HG03103 (cell line): ENCODE measurements around the gene ITGB5.

Experiments used
- ATAC-seq: cut with Tn5 transposase; IDR thresholded peaks from one replicate; pipeline ENCODE4 v1.9.1; 2021; ENCODE audit warnings: low read depth; ENCODE audit not compliant: unreplicated experiment

Gene ITGB5

DNA sequence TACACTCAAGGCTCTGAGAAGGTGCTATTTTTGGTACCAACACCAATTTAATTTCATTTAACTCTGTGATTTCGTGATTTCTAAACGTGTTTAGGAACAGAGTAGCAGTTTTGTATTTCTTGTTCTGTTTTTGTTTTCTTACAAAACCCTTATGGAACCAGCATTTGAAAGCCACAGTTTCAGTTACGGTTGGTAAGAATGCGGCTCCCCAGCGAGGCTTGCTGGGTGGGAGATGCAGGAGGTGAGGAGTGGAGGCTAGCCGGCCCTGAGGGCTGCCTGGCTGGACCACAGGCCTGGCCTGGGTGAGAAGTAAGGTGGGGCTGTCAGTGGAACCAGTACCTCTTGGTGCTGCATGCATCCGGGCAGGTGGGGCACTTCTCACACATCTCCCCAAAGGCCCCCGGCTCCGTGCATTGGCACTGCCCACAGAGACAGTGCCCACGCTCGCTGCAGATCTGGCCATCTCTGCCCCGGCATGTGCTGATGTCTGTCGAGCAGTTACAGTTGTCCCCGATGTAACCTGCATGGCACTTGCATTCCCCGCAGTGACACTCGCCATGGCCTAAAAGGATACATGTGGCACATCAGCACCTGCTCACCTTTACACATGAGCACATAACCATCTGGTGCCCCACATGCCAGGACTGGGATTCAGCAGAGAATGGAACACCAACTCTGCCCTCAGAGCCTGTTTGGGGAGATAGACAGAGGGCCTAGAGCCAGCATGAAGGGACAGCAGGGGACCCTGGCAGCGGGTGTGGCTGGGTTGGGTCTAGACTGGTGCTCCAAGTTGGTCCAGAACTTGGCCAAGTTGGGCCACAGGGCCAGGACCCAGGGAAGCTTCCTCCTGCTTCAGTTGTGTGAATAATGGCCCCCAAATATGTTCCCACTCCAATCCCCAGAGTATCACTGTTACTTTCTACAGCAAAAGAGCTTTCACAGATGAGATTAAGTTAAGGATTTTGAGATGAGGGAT lies 113.5 kb downstream of the ITGB5 start:
- ATAC-seq: no peak

- no peak for ATAC-seq
Measured at GRCh38 chr3:124772081-124772831, 114.9 kb downstream of the ITGB5 start.

DNA sequence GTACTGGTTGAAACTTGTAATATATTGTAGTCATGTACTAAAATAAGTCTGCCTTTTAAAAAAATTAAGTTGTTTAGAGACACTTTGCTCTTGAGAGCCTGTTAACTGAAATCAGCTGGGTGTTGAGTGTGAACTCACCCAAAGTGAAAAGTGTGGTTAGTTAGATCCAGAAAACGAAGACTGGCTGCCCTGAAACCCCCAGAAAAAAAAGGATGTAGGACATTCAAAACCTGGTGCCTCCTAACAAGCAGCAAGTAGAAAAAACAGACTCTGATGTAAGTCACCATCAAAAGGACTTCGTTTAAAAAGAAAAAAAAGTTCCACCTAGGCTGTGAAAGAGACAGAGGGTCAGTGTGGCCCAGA lies 116.1 kb downstream of the ITGB5 start:
- ATAC-seq: no peak

DNA sequence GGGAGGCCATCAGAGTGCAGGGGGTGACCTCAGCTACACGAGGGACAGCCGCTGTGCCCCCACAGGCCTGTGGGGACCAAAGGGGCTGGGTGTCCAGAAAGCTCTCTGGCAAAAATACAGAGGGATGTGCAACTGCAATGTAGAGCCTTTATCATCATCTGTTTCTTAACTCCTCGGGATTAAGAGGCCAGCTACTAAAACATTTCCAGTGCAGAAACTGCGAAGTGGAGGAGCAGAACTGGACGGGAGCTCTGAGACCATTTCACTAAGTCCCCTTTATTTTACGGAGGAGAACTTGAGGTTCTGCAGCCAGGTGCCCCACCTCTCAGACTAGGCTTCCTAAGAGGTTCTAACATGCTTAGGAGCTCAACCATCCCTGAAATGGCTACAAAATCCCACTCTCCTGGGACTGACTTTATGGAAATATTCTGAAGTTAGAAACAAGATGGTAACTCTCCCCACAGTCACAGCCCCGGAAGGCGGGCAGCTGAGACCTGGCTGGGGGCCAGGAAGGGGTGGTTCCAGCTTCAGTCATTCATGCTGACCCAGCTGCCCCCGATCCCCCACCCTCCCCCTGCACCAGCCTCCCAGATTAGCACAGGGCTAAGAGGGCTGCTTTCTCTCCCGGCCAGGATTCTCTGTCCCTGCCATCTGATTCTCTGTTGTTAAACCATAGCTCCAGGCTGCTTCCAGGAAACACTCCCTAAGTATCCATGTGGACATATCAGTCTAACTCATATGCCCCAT lies 116.7 kb downstream of the ITGB5 start:
- no peak for ATAC-seq

GRCh38 chr3:124769462-124769861 lies 117.7 kb downstream of the ITGB5 start:
- ATAC-seq: no peak

DNA sequence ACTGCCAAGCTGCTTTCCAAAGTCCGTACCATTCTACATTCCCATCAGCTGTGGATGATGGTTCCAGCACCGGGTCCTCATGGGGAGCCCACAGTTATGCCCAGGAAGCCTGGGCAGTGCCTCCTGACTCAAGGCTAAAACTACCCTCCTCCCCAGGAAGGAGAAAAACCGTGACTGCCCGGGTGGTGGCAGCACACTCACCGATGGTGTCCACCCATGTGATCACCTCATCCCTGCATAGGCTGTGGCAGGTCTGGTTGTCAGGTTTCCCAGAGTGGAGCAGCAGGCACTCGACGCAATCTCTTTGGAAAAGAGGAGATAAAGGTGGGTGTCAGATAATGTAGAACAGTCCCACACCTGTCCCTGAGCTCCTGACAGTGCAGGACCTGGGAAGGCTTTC lies 118.4 kb downstream of the ITGB5 start:
- no peak for ATAC-seq

DNA sequence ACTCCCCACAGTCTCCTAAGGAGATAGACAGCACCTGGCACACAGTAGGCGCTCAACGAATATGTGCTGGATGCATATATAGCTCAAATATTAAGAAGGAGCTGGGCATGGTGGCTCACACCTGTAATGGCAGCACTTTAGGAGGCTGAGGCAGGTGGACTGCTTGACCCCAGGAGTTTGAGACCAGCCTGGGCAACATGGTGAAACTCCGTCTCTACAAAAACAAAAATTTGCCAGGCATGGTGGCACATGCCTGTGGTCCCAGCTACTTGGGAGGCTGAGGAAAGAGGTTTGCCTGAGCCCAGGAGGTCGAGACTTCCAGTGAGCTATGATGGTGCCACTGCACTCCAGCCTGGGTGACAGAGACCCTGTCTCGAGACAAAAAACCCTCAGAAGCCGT lies 119.5 kb downstream of the ITGB5 start:
- ATAC-seq: no peak

DNA sequence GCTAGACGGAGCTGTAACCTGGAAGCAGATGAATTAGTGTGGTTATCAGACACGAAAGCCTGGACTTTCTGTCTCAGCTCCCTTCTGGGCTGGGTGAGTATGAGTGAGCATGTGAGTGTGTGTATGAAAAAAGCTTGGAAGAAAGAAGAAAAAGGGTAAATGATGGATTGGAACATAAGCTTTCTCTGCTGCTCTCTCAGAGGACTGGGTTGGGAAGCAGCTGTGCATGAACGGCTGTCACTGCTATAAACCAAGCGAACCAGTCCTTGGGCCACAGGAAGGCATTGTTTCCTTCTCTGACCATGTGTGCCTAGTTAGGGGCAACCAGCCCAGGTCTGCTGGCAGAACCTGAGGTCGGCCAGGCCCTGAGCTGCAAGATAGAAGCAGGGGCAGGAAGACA lies 119.9 kb downstream of the ITGB5 start:
- ATAC-seq: no peak

DNA sequence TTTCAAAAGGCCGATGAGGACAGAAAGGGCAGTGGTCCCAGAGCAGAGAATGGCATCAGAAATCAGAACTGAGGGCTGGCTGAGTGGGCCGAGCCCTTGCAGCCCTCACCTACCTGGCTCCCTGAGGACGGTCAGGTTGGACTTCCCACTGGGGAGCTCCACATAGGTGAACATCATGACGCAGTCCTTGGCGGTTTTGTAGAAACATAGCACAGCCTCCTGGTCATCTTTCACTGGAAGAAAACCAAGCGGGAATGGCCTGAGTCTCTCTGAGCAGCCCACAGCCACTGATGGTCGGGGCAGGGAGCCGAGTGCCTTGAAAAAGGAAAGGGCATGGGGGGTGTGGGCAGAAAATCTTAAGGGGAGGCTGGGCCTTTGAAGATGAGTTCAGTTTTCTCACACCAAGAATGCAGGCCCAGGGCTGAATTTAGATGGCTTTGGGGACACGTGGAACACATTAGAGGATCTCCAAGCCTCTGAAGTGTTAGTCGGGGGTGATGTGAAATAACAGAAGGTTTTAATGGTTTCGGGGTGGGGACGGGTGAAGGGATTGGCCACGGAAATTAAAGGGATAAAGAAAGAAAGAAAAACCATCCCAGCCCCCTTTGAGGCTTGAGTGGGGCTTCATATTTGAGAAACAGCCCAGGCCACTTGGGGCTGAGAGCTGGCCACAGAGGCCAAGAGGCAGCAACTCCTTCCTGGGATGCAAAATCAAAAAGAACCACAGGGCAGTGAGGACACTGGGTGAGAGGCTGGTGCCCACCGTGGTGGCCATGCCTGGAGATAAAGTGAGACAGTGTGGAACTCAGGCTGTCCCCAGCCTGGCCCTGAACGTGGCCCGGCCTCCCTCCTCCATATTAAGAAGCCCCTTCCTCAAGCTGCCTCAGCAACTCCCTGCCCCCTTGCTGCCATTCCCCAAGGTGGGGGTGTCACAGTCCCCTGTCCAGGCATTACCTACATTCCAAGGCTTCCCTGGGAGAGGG lies 120.8 kb downstream of the ITGB5 start:
- no peak for ATAC-seq

- ATAC-seq: no peak
Measured at GRCh38 chr3:124765197-124765840, 121.8 kb downstream of the ITGB5 start.

DNA sequence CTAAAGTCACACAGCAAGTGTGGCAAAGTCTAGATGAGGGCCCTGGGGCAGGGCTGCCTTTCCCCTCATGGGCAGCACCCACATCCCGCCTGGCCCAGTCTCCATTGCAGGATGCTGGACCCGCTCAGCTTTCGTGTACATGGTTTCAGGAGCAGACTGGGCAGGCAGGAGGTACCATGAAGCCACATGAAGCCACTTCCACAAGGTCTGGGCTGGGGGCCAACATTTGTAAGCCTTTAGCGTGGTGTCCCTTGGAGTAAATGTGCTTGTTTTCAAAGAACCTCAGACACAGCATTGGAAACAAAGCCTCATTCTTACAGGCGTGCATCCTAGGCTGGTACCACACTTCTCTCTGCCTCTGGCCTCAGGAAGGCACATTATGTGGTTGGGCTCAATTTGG lies 122.4 kb downstream of the ITGB5 start:
- ATAC-seq: no peak

GRCh38 chr3:124763644-124764358 lies 123.4 kb downstream of the ITGB5 start:
- ATAC-seq: no peak

DNA sequence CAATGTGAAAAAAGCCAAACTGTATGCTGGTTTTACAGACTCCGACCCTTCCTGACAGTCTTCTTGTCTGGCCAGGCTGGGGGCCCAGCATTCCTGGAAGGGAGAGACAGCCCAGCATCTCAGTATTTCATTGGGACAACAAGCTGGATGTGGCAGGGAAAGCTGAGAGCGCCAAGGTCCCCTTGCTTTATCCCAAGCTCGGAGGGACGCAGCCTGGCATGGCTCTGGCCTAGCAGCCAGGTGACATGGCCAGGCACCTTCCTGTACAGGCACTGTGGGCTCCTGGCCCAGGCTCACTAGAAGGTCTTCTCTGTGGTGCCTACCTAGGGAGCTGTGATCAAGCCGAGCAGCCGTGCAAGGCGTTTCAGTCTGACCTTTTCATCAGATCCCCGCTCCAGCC lies 124.0 kb downstream of the ITGB5 start:
- no peak for ATAC-seq

DNA sequence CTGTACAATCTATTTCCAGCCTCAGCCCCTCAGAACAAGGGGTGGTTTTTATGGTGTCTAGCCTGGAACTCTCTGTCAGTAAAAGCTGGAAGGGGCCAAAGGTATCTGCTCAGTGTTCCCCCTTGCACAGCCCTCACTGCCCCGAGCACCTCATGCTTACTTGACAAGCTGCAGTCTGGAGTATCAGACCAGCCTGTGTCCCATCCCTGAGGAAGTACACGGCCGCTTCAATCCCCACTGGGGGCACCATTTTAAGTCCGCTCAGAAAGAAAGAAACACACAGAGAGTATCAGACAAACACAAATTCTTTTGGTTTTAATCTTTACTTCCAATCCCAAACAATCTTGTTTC lies 124.5 kb downstream of the ITGB5 start:
- ATAC-seq: no peak

- ATAC-seq: no peak
Measured at GRCh38 chr3:124761935-124762660, 125.1 kb downstream of the ITGB5 start.

DNA sequence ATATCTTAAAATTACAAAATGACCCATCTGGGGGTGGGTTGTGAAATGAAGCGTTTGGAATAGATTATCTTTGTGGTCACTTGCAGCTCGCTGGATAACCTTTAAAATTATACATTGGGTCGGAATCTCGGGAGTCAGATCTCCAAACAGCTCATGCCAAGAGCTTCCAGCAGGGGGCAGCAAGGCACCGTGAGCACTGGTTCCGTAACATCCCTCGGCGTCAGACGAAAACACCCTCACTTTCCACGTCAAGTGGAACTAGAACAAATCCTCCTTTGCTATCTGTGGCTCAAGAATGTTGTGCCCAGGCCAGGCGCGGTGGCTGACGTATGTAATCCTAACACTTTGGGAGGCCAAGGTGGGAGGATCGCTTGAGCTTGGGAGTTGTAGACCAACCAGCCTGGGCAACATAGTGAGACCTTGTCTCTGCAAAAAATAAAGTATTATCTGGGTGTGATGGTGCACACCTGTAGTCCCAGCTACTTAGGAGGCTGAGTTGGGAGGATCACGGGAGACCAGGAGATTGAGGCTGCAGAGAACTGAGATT lies 125.8 kb downstream of the ITGB5 start:
- ATAC-seq: no peak

DNA sequence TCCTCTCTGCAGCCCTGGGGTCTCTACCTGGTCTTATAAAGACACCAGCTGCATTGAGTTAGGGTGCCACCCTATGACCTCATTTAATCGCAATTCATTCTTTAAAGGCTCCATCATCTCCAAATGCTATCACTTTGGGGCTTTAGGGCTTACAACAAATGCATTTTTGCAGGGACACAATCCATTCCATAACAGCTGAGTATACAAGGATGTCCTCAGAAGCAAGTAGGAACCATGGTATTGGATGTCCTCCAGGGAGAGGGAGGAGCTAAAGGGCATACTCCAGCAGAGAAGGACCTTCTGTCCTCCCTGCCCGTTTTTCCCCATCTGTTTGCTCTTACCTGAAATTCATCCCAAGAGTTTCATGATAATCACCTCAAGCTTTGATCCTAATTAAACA lies 126.6 kb downstream of the ITGB5 start:
- no peak for ATAC-seq
